GM13977 (cell line): ENCODE data around the gene CP.
"Not testable (repeated sequence)": the region's sequence is repeated elsewhere in the genome, so short reads cannot be mapped to it uniquely, and the experiment has no call there.

Experiments
- DNase-seq: peaks from one replicate; pipeline ENCODE4 v3.0.0; 2012; ENCODE audit warnings: low spot score
- in situ Hi-C: fragments of 300-500 bp; cut with MboI; formaldehyde crosslinking; loops from one replicate; pipeline ENCODE4 v1.12.0; 2022; ENCODE audit warnings: low sequenced_read_pairs, low pct_unique_long_range_greater_than_20kb, mixed read lengths, inconsistent platforms; ENCODE audit not compliant: unreplicated experiment
- TF ChIP-seq, protein P1 (sequence below): IDR thresholded peaks from 2 replicates; pipeline ENCODE4 v1.5.1; 2012; ENCODE audit warnings: mild to moderate bottlenecking, control low read depth; ENCODE audit not compliant: insufficient read depth; ENCODE audit errors: extremely low read depth, missing control alignments

The CP gene

DNA sequence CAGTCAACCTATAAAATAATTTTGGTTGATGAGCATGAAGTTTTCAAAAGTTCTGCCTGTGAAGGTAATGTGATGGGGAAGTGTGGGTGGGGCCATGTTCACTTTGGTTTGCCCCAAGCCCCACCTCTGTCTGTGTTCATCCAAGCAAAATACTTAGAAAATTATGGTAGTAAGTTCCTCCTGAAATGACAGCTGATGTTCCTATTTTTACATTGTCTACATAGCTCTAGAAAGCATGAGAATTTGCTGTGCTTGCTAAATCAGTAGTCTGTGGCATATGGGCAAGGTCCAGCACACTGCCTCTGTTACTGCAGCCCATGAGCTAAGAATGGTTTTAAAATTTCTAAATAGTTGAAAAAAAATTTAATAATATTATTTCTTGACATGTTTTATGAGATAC is 21.9 kb upstream of the CP start:
- DNase-seq = peak; percentile 6
- TF ChIP-seq, protein P1, sequence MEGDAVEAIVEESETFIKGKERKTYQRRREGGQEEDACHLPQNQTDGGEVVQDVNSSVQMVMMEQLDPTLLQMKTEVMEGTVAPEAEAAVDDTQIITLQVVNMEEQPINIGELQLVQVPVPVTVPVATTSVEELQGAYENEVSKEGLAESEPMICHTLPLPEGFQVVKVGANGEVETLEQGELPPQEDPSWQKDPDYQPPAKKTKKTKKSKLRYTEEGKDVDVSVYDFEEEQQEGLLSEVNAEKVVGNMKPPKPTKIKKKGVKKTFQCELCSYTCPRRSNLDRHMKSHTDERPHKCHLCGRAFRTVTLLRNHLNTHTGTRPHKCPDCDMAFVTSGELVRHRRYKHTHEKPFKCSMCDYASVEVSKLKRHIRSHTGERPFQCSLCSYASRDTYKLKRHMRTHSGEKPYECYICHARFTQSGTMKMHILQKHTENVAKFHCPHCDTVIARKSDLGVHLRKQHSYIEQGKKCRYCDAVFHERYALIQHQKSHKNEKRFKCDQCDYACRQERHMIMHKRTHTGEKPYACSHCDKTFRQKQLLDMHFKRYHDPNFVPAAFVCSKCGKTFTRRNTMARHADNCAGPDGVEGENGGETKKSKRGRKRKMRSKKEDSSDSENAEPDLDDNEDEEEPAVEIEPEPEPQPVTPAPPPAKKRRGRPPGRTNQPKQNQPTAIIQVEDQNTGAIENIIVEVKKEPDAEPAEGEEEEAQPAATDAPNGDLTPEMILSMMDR = no peak
- in situ Hi-C loops = no loop called here

DNA sequence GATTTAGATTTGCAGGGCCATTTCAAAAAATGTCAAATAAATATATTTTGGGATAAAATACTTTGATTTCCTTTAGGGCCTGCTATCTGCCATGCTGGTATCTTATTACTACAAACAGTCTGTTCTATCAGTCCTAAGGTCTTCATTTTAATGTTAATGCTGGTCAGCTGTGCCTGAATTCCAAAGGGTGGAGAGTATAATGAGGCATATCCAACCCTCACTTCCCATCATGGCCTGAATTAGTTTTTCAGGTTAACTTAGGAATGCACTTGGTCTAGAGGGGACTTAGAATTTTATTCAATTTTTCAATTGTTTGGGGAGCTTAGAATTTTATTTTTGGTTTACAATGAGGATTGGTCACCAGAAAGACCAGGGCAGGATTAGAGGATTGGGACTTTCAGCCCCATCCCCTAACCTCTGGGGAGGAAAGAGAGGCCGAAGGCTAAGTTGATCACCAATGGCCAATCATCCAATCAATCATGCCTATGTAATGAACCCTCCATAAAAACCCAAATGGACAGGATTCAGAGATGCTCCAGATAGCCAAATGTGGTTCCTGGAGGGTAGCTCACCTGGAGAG is 17.8 kb upstream of the CP start:
- no peak for DNase-seq
- TF ChIP-seq, protein P1 = no peak

DNA sequence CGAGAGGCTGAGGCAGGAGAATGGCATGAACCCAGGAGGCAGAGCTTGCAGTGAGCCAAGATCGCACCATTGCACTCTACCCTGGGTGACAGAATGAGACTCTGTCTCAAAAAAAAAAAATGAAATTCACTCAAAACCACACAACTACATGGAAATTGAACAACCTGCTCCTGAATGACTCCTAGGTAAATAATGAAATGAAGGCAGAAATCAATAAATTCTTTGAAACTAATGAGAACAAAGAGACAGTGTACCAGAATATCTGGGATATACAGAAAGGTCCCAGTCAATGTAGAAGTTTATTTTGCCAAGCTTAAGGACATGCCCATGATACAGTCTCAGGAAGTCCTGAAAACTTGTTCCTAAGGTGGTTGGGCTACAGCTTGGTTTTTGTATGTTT is 16.6 kb upstream of the CP start:
- in situ Hi-C loops, DNase-seq: not testable (repeated sequence)

More for the DNA sequence above, 17.8 kb upstream of the CP start:
- in situ Hi-C loops = no loop called here

DNA sequence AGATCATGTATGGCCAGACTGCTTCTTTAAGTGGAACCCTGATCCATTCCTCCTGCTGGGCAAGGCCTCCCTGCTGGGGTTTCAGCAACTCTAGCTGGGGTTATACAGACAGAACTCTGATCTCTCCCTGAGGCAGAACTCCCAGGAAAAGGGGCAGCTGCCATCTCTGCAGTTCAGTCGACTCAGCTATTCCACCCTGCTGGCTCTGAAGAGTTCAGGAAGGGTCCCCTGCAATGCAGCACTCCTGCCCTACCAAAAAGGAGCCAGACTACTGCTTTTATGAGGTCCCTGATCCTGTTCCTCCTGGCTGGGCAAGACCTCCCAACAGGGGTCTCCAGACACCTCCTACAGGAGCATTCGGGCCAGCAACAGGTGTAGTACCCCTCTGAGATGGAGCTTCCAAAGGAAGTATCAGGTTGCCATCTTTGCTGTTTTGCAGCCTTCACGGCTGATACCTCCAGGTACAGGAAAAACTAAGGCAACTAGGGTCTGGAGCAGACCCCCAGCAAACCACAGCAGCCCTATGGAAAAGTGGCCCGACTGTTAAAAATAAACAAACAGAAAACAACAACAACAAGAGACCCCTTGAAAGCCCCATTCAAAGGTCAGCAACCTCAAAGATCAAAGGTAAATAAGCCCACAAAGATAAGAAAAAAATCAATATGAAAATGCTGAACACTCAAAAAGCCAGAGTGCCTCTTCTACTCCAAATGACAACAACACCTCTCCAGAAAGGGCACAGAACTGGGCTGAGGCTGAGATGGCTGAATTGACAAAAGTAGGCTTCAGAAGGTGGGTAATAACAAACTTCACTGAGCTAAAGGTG is 14.2 kb upstream of the CP start:
- DNase-seq = no peak
- in situ Hi-C loops = no loop called here
- TF ChIP-seq, protein P1 = no peak

DNA sequence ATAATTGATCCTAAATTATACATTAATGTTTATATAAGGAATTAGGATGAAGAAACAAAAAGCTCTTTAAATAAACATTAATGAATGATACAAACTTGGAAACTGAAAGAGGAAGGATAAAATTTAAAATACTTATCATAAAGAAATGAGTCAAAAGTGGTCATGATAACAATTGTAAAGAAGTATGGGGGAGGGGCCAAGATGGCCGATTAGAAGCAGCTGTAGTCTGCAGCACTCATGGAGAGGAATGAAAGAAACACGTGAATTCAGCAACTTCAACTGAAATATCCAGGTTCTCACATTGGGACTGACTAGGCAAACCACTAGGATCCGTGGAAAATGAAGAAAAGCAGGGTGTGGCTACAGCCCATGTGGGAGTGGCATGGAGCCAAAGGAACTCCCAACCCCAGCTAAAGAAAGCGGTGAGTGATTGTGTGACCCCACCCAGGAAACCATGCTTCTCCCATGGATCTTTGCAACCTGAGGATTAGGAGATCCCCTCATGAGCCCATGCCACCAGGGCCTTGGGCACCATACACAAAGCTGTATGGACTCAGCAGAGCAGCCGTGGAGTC is 13.1 kb upstream of the CP start:
- TF ChIP-seq, protein P1 = no peak
- in situ Hi-C loops = no loop called here
- DNase-seq = no peak

DNA sequence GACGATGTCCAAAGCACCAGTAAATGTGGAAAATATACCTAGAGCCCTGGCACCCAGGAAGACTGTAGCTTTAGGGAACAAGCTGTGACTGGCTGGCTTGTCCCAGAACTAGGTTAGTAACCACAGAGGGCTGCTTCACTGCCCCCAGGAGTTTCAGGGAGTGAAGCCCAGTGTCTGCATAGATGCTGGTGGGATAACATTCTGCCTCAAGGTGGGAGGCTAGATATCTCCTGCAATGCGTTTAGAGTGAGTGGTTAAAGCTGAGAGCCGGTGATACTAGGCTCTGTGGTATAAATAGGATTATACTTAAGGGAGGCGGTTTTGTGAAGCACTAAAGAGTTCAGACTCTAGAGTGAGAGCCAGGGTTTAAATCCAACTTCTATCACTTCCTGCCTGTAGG is 11.7 kb upstream of the CP start:
- DNase-seq = no peak
- in situ Hi-C loops = no loop called here
- TF ChIP-seq, protein P1 = no peak

DNA sequence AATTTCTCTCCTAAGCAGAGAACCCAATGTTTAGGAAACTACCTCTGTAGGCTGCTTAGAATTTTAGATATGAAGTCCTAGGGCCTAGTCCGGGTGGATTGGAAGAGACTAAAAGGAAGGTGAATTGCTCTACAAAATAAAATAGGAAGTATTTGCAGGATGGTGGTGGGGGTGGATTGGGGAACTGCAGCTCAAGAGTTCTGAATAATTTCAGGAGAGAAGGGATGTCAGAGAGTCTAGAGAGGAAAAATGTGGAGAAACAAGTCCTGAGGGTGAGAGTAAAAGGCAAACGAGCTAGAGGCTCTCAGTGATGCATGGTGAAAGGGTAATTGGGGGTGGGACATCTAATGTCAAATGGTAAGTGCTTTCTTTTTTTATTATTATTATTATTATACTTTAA is 10.2 kb upstream of the CP start:
- in situ Hi-C loops = no loop called here
- DNase-seq = no peak
- TF ChIP-seq, protein P1 = no peak
